ENCODE data around the gene SNX7. TPM values are rescaled to one million over a fixed set of nuclear protein-coding genes. Genes with fewer than 3 reads are reported as not detected.

Gene SNX7
- total and polyA plus RNA-seq, 4 donors: 29.3 to 61.7 (median 35.4) TPM

DNA sequence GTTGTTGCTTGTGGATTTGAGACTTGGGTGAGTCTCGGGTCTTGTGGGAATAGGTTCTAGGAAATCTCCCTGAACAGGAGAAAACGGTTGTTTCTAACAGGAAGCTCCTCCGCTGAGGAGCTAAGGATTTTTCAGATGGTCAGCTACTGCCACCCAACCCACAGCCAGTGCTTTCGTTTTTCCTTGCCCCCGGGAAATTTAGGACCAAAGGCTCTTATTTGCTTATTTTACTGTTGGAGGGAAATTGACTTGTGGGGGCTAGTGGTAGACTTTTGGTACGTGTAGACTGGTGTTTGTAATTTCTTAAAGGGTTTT is 792 bp downstream of the SNX7 start:
- H3K27ac ChIP-seq (ENCODE audit: low read depth in 1 of 2, low read length in 2 of 2): peak overlapping the region; percentile 14 to 85
- H3K36me3 ChIP-seq (ENCODE audit: control insufficient read depth in 1 of 2, insufficient read depth in 2 of 2, low read length in 1 of 2): no peaks in the 10 kb centered on the region
- H3K9me3 ChIP-seq (ENCODE audit: control insufficient read depth, low read length): no peaks in the 10 kb centered on the region
- ATAC-seq (ENCODE audit: low FRiP score): peak; percentile 27
- H3K27me3 ChIP-seq (ENCODE audit: control insufficient read depth in 1 of 2, insufficient read depth in 2 of 2, low read length in 1 of 2): no peaks in the 10 kb centered on the region
- no peak for DNase-seq
- peak overlapping the region; percentile 49 to 98 for H3K4me3 ChIP-seq (ENCODE audit: low read length in 2 of 2)
- H3K4me1 ChIP-seq (ENCODE audit: control insufficient read depth in 1 of 2, insufficient read depth in 2 of 2, low read length in 2 of 2): peaks cover 0 to 2% of the 10 kb centered on the region in 2 donors
- intact Hi-C loops (cut with DNase I): no loop called here
- WGBS, 2 donors: 0 to 1% methylated on average over 6 of the region's 6 CpGs

DNA sequence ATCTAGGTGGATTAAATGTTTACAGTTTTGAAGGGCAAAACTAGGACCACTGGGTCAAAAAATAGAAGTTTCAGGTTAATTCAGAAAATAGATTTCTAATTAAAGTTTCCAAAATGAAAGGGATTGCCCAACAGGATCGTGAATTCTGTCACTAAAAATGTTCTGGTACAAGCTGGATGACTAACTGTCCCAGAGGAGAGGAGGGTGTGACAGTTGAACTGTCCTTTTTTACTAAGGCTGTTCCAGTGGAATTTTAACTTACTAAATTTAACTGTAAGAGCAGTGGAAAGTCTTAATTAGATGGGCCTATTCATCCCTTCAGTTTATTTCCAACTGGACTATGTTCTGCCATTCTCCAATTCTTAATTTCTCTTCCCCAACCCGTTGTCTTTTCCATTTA is 7.2 kb downstream of the SNX7 start:
- no peak overlapping the region for H3K27ac ChIP-seq (ENCODE audit: low read depth in 1 of 2, low read length in 2 of 2)
- WGBS, 2 donors: 46 to 52% methylated on average over 2 of the region's 2 CpGs
- no peaks in the 10 kb centered on the region for H3K27me3 ChIP-seq (ENCODE audit: control insufficient read depth in 1 of 2, insufficient read depth in 2 of 2, low read length in 1 of 2)
- peaks cover 0 to 5% of the 10 kb centered on the region in 2 donors for H3K4me1 ChIP-seq (ENCODE audit: control insufficient read depth in 1 of 2, insufficient read depth in 2 of 2, low read length in 2 of 2)
- H3K36me3 ChIP-seq (ENCODE audit: control insufficient read depth in 1 of 2, insufficient read depth in 2 of 2, low read length in 1 of 2): no peaks in the 10 kb centered on the region
- intact Hi-C loops (cut with DNase I): no loop called here
- DNase-seq (no peak), ATAC-seq (ENCODE audit: low FRiP score) (peak; percentile 30)
- H3K4me3 ChIP-seq (ENCODE audit: low read length in 2 of 2): no peak overlapping the region
- no peaks in the 10 kb centered on the region for H3K9me3 ChIP-seq (ENCODE audit: control insufficient read depth, low read length)

DNA sequence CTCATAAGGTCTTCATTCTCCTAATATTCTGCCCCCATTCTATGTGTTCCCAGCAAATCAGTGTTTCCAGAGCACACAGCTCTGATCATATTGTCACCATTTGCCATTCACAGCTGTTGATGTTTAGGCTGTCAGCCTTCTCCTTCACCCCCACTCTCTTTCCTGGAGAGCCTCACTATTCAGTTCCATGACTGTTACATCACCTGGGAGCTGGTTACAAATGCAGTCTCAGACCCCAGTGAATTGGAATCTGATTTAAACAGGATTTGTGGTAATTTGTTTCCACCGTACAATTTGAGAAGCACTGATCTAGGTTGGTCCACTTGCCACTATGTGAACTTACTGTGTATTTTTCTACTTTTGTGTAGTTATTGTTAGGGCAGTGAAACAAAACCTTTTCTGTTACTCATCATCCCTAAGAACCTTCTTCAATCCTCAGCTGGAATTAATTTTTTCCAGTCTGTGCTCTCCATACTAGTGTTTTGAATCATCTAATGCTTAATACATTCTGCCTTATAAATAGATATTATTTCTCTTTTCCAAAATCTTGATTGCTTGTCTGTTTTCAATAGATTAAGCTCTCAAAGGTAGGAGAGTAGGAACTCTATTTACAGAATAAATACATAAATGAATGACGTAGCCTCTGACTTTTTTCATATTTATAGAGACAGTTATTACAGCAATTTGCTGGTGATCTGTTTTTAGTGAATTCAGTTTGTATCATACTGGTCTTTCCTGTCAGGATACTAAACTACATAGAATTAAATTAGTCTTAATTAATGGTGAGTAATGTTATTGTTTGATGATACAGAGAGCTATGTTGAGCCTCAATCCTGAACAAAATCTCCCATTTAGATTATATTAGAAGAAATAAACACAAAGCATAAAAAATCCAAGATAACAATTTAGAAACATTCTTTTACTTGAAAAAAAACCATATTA is 8.1 kb downstream of the SNX7 start:
- no peak overlapping the region for H3K27ac ChIP-seq (ENCODE audit: low read depth in 1 of 2, low read length in 2 of 2)
- no peak for ATAC-seq (ENCODE audit: low FRiP score)
- intact Hi-C loops (cut with DNase I): no loop called here

DNA sequence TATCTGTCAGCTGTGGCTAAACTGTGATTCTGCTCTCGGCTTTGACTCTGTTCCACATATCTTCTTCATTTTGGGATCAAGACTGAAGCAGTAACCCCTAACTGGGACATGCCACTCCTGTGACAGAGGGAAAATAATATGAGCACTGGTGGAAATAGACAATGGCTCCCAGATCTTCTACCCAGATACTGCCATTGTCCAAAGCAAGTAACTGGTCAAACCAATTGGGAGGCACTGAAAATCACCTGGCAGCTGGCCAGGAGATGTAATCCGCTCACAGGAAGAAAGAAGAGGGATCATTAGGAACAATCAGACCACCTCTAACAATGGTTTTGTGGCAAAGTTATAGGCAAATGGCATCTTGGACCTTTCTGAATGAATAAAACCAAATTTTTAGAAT is 10.7 kb downstream of the SNX7 start:
- Histone ChIP-seq H3K27ac (ENCODE audit: low read depth in 1 of 2, low read length in 2 of 2) (no peak overlapping the region), H3K36me3 (ENCODE audit: control insufficient read depth in 1 of 2, insufficient read depth in 2 of 2, low read length in 1 of 2) (no peaks in the 10 kb centered on the region), H3K9me3 (ENCODE audit: control insufficient read depth, low read length) (no peaks in the 10 kb centered on the region), H3K4me3 (ENCODE audit: low read length in 2 of 2) (no peak overlapping the region), H3K4me1 (ENCODE audit: control insufficient read depth in 1 of 2, insufficient read depth in 2 of 2, low read length in 2 of 2) (peaks cover 0 to 7% of the 10 kb centered on the region in 2 donors), H3K27me3 (ENCODE audit: control insufficient read depth in 1 of 2, insufficient read depth in 2 of 2, low read length in 1 of 2) (no peaks in the 10 kb centered on the region)
- WGBS, 2 donors: 89 to 93% methylated on average over 2 of the region's 2 CpGs
- intact Hi-C loops (cut with DNase I): no loop called here
- DNase-seq (no peak), ATAC-seq (ENCODE audit: low FRiP score) (no peak)

More for the DNA sequence above, 8.1 kb downstream of the SNX7 start:
- H3K27me3 ChIP-seq (ENCODE audit: control insufficient read depth in 1 of 2, insufficient read depth in 2 of 2, low read length in 1 of 2): no peaks in the 10 kb centered on the region
- no peak for DNase-seq
- peaks cover 0 to 7% of the 10 kb centered on the region in 2 donors for H3K4me1 ChIP-seq (ENCODE audit: control insufficient read depth in 1 of 2, insufficient read depth in 2 of 2, low read length in 2 of 2)
- no peaks in the 10 kb centered on the region for H3K36me3 ChIP-seq (ENCODE audit: control insufficient read depth in 1 of 2, insufficient read depth in 2 of 2, low read length in 1 of 2)
- no peak overlapping the region for H3K4me3 ChIP-seq (ENCODE audit: low read length in 2 of 2)
- 85 to 89% methylated on average over 2 of the region's 2 CpGs for WGBS, 2 donors
- H3K9me3 ChIP-seq (ENCODE audit: control insufficient read depth, low read length): no peaks in the 10 kb centered on the region

DNA sequence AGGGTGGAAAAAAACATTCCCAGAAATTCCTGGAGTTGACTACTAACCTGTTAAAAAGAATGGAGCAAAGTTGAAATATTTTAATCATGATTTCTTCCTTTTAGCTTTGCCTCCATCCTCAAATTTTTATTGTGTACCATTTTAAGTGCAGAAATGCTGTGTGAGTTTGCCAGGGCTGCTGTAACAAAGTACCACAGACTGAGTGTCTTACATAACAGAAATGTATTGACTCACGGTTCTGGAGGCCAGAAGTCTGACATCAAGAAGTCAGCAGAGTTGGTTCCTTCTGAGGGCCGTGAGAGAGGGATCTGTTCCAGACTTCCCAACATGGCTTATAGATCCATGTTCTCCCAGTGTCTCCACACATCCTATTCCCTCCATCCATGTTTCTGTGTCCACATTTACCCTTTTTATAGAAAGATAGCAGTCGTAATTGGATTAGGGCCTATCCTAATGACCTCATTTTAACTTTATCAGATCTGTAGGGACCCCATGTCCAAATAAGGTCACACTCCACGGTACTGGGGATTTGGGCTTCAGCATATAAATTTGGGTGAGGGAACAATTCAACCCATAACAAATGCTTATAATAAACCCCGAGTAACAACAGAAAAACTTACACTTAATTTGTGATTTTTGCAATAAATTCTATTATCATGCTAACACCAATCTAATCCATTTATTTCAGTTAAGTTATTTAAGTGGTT is 12.7 kb downstream of the SNX7 start:
- no peaks in the 10 kb centered on the region for H3K9me3 ChIP-seq (ENCODE audit: control insufficient read depth, low read length)
- H3K36me3 ChIP-seq (ENCODE audit: control insufficient read depth in 1 of 2, insufficient read depth in 2 of 2, low read length in 1 of 2): no peaks in the 10 kb centered on the region
- no peaks in the 10 kb centered on the region for H3K27me3 ChIP-seq (ENCODE audit: control insufficient read depth in 1 of 2, insufficient read depth in 2 of 2, low read length in 1 of 2)
- DNase-seq (no peak), ATAC-seq (ENCODE audit: low FRiP score) (peak; percentile 53)
- H3K4me3 ChIP-seq (ENCODE audit: low read length in 2 of 2): no peak overlapping the region
- WGBS, 2 donors: 37 to 46% methylated on average over 5 of the region's 5 CpGs
- peaks cover 0 to 5% of the 10 kb centered on the region in 2 donors for H3K4me1 ChIP-seq (ENCODE audit: control insufficient read depth in 1 of 2, insufficient read depth in 2 of 2, low read length in 2 of 2)
- no peak overlapping the region for H3K27ac ChIP-seq (ENCODE audit: low read depth in 1 of 2, low read length in 2 of 2)
- intact Hi-C loops (cut with DNase I): no loop called here

DNA sequence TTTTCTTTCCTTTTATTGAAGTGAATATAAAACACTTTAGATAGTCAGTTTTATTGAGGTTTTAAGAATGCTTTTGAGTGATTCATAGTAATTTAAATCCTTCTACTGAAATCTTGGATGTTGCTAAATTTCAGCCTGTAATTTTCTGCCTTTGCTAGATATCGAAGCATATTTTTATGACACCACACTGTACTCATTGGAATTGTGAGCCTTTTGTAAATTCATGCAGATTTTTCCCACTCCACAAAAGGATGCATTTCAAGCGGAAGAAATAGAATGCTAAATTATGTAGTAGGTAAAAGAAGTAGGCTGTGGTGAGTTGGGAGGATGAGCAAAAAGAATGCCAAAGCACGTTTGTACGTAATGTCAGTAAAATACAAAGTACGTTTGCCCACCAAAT is 13.8 kb downstream of the SNX7 start:
- ATAC-seq (ENCODE audit: low FRiP score): no peak
- Histone ChIP-seq H3K4me1 (ENCODE audit: control insufficient read depth in 1 of 2, insufficient read depth in 2 of 2, low read length in 2 of 2) (peaks cover 0 to 3% of the 10 kb centered on the region in 2 donors), H3K27me3 (ENCODE audit: control insufficient read depth in 1 of 2, insufficient read depth in 2 of 2, low read length in 1 of 2) (no peaks in the 10 kb centered on the region), H3K27ac (ENCODE audit: low read depth in 1 of 2, low read length in 2 of 2) (no peak overlapping the region), H3K9me3 (ENCODE audit: control insufficient read depth, low read length) (no peaks in the 10 kb centered on the region), H3K4me3 (ENCODE audit: low read length in 2 of 2) (no peak overlapping the region), H3K36me3 (ENCODE audit: control insufficient read depth in 1 of 2, insufficient read depth in 2 of 2, low read length in 1 of 2) (no peaks in the 10 kb centered on the region)
- 89 to 90% methylated on average over 5 of the region's 5 CpGs for WGBS, 2 donors
- intact Hi-C loops (cut with DNase I): no loop called here
- DNase-seq: no peak

DNA sequence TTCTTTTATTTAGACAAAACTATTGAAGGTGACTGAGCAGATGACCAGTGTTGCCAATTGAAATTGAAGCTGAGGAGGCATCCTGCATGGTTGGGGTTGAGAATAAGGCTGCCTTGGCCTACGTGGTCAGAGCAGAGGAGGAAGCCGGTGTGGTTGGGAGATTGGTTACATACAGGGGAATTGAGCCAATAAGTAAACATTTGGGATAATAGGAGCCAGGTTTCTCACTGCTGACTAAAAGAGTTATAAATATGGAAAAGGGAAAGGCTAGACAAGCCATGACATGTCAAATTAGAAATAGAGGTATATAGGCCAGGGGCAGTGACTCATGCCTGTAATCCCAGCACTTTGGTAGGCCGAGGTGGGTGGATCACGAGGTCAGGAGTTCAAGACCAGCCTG is 15.8 kb downstream of the SNX7 start:
- ATAC-seq (ENCODE audit: low FRiP score) (no peak), DNase-seq (no peak)
- H3K36me3 ChIP-seq (ENCODE audit: control insufficient read depth in 1 of 2, insufficient read depth in 2 of 2, low read length in 1 of 2): no peaks in the 10 kb centered on the region
- H3K4me1 ChIP-seq (ENCODE audit: control insufficient read depth in 1 of 2, insufficient read depth in 2 of 2, low read length in 2 of 2): peaks cover 0 to 3% of the 10 kb centered on the region in 2 donors
- no peaks in the 10 kb centered on the region for H3K27me3 ChIP-seq (ENCODE audit: control insufficient read depth in 1 of 2, insufficient read depth in 2 of 2, low read length in 1 of 2)
- no peak overlapping the region for H3K4me3 ChIP-seq (ENCODE audit: low read length in 2 of 2)
- 14 to 15% methylated on average over 4 of the region's 4 CpGs for WGBS, 2 donors
- H3K9me3 ChIP-seq (ENCODE audit: control insufficient read depth, low read length): no peaks in the 10 kb centered on the region
- H3K27ac ChIP-seq (ENCODE audit: low read depth in 1 of 2, low read length in 2 of 2): no peak overlapping the region
- intact Hi-C loops (cut with DNase I): no loop called here

DNA sequence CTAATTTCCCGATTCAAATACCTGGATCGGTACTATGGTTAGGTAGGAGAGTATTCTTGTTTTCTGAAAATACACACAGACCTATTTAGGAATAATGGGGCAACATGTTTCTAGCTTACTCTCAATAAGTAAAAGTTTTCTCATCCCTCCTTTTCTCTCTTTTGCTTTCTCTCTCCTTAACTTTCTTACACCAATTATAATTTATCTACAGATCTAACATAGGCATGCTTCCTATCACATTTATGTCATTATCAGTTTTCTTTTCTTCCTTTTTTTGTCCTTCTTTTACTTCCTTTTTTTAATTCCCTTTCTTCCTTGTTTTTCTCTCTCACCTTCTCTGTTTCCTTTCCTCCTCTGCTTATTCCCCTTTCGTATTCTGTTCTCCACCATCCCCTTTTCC is 20.3 kb downstream of the SNX7 start:
- H3K4me1 ChIP-seq (ENCODE audit: control insufficient read depth in 1 of 2, insufficient read depth in 2 of 2, low read length in 2 of 2): peaks cover 0 to 1% of the 10 kb centered on the region in 2 donors
- no peak overlapping the region for H3K4me3 ChIP-seq (ENCODE audit: low read length in 2 of 2)
- 96 to 97% methylated on average over 3 of the region's 3 CpGs for WGBS, 2 donors
- no peaks in the 10 kb centered on the region for H3K9me3 ChIP-seq (ENCODE audit: control insufficient read depth, low read length)
- ATAC-seq (ENCODE audit: low FRiP score) (no peak), DNase-seq (no peak)
- no peak overlapping the region for H3K27ac ChIP-seq (ENCODE audit: low read depth in 1 of 2, low read length in 2 of 2)
- H3K36me3 ChIP-seq (ENCODE audit: control insufficient read depth in 1 of 2, insufficient read depth in 2 of 2, low read length in 1 of 2): no peaks in the 10 kb centered on the region
- no peaks in the 10 kb centered on the region for H3K27me3 ChIP-seq (ENCODE audit: control insufficient read depth in 1 of 2, insufficient read depth in 2 of 2, low read length in 1 of 2)
- intact Hi-C loops (cut with DNase I): no loop called here

Data from aorta (tissue), 5 donors.